A673 (cell line): ENCODE measurements around the gene KLHL30.

Experiments
- CTCF ChIP-seq: fragments of 300-800, 200-600 bp; sonication (generic); conservative IDR thresholded peaks from 2 replicates; pipeline ENCODE4 v1.5.1; 2017; ENCODE audit warnings: low read depth, mild to moderate bottlenecking, antibody characterized with exemption, low read length, moderate library complexity, mixed read lengths
- EZH2 ChIP-seq: fragments of 200-600 bp; sonication (generic); IDR thresholded peaks from 2 replicates; pipeline ENCODE4 v1.6.1; 2017; ENCODE audit warnings: borderline replicate concordance, low read depth, mild to moderate bottlenecking, mixed read lengths, antibody characterized with exemption, low read length; ENCODE audit not compliant: poor library complexity, severe bottlenecking

- TF ChIP-seq CTCF: no peak
- no peak for TF ChIP-seq EZH2
These were observed 39.4 kb upstream of the KLHL30 start for GRCh38 chr2:238098901-238099713.
